ENCODE results near the gene MSH2. TPM values are rescaled to one million over a fixed set of nuclear protein-coding genes. Genes with fewer than 3 reads are reported as not detected.

Gene MSH2
- total RNA-seq, 3 donors from 2014 or later = 44.1 to 54.0 (median 53.1) TPM

DNA sequence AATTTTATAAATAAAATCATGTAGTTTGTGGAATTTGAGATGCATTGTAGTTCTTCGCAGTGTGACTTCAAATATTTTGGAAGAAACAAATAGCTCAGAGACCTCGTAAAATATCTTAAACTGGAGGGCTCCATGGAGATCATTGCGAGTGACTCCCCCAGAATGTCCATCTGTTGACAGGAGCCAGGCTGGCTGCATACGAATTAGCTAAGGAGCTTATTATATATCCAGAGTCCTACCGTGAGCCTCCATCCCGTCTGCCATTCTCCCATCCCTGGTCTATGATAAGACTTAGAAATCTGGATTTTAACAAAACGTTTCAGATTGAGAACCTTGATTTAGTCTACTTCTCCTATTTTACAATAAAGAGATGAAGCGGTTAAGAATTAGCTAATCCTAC, 80.2 kb downstream of the MSH2 start:
- no peaks in the 10 kb centered on the region for H3K9me3 Mint-ChIP-seq
- H3K4me1 Mint-ChIP-seq (ENCODE audit: low read depth) = peaks cover 15% of the 10 kb centered on the region
- H3K36me3 Mint-ChIP-seq (ENCODE audit: insufficient read depth) = peaks cover 31% of the 10 kb centered on the region
- DNase-seq = no peak
- H3K27me3 Mint-ChIP-seq (ENCODE audit: low read depth) = no peaks in the 10 kb centered on the region
- no peak for ATAC-seq
- no peak overlapping the region for H3K4me3 Mint-ChIP-seq

DNA sequence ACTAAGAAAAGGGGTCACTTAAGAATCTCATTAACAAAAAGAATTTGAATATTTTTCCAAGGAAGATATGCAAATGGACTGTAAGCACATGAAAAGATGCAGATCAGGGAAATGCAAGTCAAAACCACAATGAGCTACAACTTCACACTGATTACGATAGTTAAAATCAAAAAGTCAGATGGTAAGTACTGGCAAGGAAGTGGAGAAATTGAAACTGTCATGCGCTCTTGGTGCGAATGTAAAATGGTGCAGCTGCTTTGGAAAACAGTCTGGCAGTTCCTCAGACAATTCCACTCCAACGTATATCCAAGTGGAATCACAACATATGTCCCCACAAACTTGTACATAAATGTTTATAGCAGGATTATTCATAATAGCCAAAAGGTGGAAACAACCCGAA, 81.4 kb downstream of the MSH2 start:
- no peaks in the 10 kb centered on the region for H3K9me3 Mint-ChIP-seq
- no peak overlapping the region for H3K4me3 Mint-ChIP-seq
- H3K36me3 Mint-ChIP-seq (ENCODE audit: insufficient read depth) = peaks cover 28% of the 10 kb centered on the region
- H3K4me1 Mint-ChIP-seq (ENCODE audit: low read depth) = peaks cover 15% of the 10 kb centered on the region
- DNase-seq (no peak), ATAC-seq (no peak)
- no peaks in the 10 kb centered on the region for H3K27me3 Mint-ChIP-seq (ENCODE audit: low read depth)

DNA sequence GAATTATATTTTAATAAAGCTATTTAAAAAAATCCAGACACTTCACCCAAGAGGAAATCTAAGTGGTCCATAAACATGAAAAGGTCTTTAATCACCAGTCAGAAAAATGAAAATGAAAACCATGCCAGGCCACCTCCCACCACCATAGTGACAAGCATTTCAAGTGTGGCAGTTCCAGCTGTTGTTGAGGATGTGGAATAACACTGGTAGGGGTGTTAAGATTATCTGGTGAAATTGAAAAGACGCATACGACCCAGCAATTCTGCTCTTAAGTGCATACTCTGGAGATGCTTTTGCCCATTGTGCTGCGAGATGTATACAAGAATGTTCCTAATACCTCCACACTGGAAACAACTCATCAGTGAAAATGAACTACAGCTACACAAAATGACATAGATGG, 82.2 kb downstream of the MSH2 start:
- Mint-ChIP-seq H3K36me3 (ENCODE audit: insufficient read depth) (peaks cover 28% of the 10 kb centered on the region), H3K4me3 (no peak overlapping the region), H3K27me3 (ENCODE audit: low read depth) (no peaks in the 10 kb centered on the region), H3K9me3 (no peaks in the 10 kb centered on the region), H3K4me1 (ENCODE audit: low read depth) (peaks cover 15% of the 10 kb centered on the region)
- ATAC-seq (no peak), DNase-seq (no peak)

DNA sequence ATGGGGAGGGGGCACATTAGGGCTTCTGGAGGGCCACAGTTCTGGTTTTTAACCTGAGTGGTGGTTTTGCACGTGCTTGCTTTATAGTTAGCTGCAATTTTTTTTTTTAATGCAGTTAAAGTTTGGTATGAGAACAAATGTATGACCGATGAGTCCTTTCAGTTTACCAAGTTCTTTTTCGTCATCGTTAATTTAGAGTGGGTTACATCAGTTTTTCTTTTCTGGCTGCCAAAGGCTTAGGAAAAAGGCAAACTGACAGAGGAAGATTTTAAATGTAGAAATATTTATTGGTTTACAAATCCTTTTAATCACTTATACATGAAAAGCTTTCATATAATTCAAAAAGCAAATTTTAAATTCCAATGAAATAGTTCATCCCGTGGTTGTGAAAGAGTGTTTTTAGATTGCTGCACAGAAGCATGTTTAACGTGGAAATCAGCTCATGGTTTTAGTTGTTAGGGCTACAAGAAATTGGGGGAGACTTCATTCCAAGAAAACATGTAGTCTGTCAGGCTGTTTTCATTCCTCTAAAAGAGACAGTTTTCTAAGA, 82.9 kb downstream of the MSH2 start:
- H3K36me3 Mint-ChIP-seq (ENCODE audit: insufficient read depth) = peaks cover 24% of the 10 kb centered on the region
- ATAC-seq (no peak), DNase-seq (no peak)
- H3K9me3 Mint-ChIP-seq = no peaks in the 10 kb centered on the region
- no peaks in the 10 kb centered on the region for H3K27me3 Mint-ChIP-seq (ENCODE audit: low read depth)
- H3K4me1 Mint-ChIP-seq (ENCODE audit: low read depth) = peaks cover 15% of the 10 kb centered on the region
- no peak overlapping the region for H3K4me3 Mint-ChIP-seq

DNA sequence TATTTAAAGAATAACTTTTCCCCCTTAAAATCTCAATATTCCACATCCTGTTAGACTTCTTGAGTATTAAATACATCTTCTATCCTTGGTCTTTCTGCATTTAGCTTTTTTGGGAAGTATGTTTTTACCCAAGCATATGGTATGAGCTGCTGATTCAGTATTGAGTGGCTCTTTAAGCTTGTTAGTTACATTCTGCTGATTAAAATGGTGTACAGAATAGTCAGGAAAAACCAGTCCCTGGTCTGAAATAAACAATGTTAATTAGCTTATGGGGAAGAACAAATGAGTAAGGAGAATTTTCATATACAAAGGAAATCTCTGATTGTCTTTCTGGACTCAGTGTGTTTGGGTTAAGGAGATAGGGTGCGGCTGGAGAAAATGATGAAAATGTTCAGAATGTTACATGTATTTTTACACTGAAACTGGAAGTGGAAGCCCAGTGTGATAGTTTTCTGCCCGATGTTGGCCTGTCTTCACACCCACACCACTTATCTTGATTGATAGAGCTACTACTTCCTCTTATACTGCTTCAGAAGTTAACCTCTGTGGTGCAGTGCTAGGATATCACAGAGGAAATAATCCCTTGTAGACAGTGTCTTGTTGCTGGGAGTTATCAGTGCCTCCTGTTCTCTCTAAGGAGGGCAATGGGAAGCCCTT, 84.0 kb downstream of the MSH2 start:
- DNase-seq = no peak

DNA sequence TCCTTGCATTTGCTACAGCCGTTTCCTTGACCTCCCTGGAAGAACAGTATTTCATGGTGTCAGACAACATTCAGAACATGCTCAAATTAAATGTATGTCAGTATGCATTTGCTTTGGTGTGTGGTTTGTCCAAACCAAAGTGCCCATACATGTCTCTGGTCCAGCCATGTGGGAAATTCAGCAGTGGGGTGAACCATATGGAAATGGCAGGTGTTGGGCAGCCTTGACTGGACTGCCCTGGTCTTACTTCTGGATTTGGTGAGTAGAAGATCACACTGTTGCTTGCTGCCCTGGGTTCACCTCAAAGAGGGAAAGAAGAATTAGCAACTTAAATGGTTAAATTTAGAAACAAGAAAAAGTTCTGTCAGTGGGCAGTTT, 84.5 kb downstream of the MSH2 start:
- Mint-ChIP-seq H3K4me1 (ENCODE audit: low read depth) (peaks cover 15% of the 10 kb centered on the region), H3K4me3 (no peak overlapping the region), H3K36me3 (ENCODE audit: insufficient read depth) (peaks cover 17% of the 10 kb centered on the region), H3K9me3 (peaks cover 1% of the 10 kb centered on the region), H3K27me3 (ENCODE audit: low read depth) (no peaks in the 10 kb centered on the region)
- no peak for DNase-seq
- ATAC-seq = no peak

More for the DNA sequence above, 84.0 kb downstream of the MSH2 start:
- H3K27me3 Mint-ChIP-seq (ENCODE audit: low read depth) = no peaks in the 10 kb centered on the region
- H3K36me3 Mint-ChIP-seq (ENCODE audit: insufficient read depth) = peaks cover 17% of the 10 kb centered on the region
- peak in 1 of 2 donors; percentile 53 for ATAC-seq
- no peak overlapping the region for H3K4me3 Mint-ChIP-seq
- H3K4me1 Mint-ChIP-seq (ENCODE audit: low read depth) = peaks cover 15% of the 10 kb centered on the region
- no peaks in the 10 kb centered on the region for H3K9me3 Mint-ChIP-seq

DNA sequence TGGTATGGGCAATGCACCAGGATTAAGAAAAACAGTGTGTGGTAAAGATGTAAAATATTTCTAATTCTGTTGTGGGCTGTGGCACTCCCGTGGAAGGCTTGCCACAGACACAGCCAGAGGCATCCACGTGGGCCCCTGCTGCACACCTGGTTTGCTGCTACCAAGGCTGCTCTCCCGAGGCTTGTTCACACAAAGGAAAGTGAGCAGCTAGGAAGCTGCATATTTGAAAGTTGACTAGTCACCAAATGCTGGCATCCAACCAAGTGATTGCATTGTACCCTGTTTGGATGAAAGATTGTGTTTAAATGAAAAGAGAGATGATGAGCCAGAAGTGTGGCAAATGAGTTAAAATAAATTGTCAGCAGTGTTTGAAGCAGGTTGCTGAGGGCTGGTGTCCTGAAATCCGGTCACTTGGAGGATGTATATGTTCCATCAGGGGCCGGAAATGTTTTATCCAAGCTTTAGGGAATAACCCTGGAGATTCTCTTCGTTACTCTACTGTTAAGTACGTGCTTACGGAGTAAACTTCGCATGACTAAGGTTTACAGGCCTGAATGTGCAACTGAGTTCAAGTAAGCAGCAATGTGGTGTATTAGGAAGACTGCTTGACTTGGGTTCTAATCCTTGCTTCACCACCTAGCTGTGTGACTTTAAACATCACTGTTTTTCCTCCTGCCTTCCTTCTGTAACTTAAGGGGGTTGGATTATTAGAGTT, 86.1 kb downstream of the MSH2 start:
- H3K36me3 Mint-ChIP-seq (ENCODE audit: insufficient read depth) = peaks cover 8% of the 10 kb centered on the region
- H3K9me3 Mint-ChIP-seq = peaks cover 7% of the 10 kb centered on the region
- peaks cover 15% of the 10 kb centered on the region for H3K4me1 Mint-ChIP-seq (ENCODE audit: low read depth)

DNA sequence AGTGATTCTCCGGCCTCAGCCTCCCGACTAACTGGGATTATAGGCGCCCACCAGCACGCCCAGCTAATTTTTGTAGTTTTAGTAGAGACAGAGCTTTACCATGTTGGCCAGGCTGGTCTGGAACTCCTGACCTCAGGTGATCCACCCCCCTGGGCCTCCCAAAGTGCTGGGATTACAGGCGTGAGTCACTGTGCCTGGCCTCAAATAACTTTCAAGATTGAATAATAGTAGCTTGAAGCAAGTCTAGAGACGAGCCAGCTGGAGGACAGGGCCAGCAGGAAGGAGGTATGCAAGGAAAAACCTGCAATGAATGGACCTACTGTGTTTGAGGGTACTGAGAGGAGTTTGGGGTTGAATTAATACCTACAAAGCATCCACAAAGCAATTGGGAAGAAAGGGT, 87.5 kb downstream of the MSH2 start:
- Mint-ChIP-seq H3K9me3 (peaks cover 7% of the 10 kb centered on the region), H3K27me3 (ENCODE audit: low read depth) (no peaks in the 10 kb centered on the region), H3K36me3 (ENCODE audit: insufficient read depth) (peaks cover 3% of the 10 kb centered on the region), H3K4me3 (no peak overlapping the region), H3K4me1 (ENCODE audit: low read depth) (peaks cover 13% of the 10 kb centered on the region)
- no peak for DNase-seq
- ATAC-seq = no peak

More for the DNA sequence above, 86.1 kb downstream of the MSH2 start:
- no peak for DNase-seq
- no peak overlapping the region for H3K4me3 Mint-ChIP-seq
- no peaks in the 10 kb centered on the region for H3K27me3 Mint-ChIP-seq (ENCODE audit: low read depth)
- no peak for ATAC-seq

DNA sequence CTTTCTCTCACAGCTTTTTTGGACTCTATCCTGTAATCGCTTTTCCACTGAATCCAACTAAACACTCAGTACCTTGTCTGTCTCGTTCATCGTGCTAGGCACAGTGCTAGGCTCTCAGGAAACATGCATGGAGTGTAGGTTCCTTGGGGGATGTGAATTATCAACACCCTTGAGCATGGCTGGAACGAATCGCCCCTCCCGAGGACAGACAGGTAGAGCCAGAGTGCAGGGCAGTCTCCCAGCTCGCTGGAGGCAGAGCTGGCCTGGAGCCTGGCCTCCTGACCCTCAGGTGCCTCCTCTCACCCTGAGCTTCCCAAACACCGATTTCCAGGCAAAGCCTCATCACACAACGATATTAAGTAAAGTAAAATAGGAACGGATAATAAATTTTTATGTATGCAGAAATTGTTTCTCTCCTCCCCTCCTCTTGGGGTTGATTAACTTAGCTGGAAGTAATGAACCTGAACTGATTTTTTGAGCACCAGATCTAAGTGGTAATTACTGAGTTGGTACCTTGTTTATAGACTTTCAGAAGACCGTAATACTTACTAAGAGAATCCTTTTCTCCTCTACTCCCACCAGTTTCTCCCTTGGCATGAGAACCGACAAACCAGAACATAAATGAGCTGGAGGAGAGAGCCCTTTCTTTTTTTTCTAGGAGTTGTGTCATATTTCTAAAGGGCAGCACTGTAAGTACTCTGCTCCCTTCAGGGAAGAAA, 90.5 kb downstream of the MSH2 start:
- DNase-seq (no peak), ATAC-seq (no peak)
- H3K9me3 Mint-ChIP-seq = peaks cover 7% of the 10 kb centered on the region
- no peaks in the 10 kb centered on the region for H3K4me1 Mint-ChIP-seq (ENCODE audit: low read depth)
- H3K27me3 Mint-ChIP-seq (ENCODE audit: low read depth) = no peaks in the 10 kb centered on the region
- H3K36me3 Mint-ChIP-seq (ENCODE audit: insufficient read depth) = peaks cover 2% of the 10 kb centered on the region
- H3K4me3 Mint-ChIP-seq = no peak overlapping the region

DNA sequence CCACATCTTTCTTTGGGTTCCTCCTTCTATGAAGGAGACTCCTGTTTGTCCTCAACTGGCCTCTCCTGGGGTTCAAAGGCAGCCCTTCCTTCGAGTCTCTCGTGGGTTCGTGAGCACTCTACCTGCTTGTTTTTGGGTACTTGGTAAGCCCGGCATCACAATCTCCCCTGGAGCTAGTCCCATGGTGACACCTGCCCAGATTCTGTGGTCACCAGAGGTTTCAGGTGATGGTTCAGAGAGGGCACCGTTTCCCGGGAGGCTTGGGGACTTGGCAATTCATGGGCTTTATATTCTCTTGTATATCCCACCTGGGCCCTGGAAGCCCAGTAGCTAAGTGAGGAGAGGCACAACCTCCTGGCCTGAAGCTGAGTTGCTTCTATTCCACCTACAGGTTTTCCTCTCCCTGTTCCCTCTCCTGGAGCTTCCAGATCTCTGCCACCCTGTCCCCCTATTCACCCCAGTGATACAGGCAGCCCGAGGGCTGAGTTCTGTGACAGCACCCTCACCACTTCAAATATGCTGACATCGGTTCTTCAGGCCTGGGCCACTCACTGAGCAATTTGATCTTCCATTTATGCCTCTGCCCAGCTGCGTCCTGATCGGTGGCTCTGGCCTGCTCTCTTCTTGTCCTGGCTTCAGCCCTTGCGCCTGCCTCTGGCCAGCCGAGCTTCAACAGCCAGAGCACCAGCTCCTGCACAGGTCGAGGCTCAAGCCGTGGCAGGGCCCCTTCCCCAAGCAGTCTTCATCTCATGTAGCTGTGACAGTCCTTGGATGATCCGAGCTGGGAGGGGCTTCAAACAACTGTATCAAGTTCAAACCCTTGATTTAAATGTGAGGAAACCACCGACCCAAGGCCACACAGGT, 91.5 kb downstream of the MSH2 start:
- Mint-ChIP-seq H3K4me3 (no peak overlapping the region), H3K9me3 (peaks cover 7% of the 10 kb centered on the region), H3K4me1 (ENCODE audit: low read depth) (no peaks in the 10 kb centered on the region), H3K27me3 (ENCODE audit: low read depth) (no peaks in the 10 kb centered on the region), H3K36me3 (ENCODE audit: insufficient read depth) (peaks cover 2% of the 10 kb centered on the region)
- ATAC-seq = no peak
- no peak for DNase-seq

DNA sequence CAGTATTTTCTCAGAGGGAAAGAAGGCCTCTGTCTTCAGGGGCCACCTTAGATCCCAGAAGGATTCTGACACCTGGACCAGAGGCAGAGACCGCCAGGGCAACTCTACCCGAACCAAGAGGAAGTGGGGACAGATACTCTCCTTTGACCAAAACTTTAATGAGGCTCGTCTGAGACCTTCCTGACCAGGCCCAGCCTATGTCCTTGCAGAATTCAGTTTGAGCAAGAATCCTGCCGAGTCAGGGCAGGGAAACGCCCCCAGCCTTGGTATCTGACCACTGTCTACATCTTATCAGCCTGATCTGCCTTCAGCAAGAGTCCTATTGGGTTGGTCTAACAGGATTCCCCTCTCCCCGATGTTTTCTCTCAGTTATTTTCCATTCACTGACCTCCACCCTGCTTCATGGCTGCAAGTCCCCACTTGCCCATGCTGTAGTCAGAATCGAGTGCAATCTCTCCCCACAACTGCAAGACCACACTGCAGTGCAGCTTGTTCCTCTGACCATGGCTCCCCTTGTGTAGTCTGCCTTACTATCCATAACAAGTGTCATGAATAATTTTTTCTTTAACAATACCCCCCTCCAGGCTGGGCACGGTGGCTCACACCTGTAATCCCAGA, 95.0 kb downstream of the MSH2 start:
- no peak for ATAC-seq
- Mint-ChIP-seq H3K4me3 (no peak overlapping the region), H3K36me3 (ENCODE audit: insufficient read depth) (peaks cover 9% of the 10 kb centered on the region), H3K4me1 (ENCODE audit: low read depth) (no peaks in the 10 kb centered on the region), H3K9me3 (peaks cover 13% of the 10 kb centered on the region), H3K27me3 (ENCODE audit: low read depth) (no peaks in the 10 kb centered on the region)
- DNase-seq = no peak

DNA sequence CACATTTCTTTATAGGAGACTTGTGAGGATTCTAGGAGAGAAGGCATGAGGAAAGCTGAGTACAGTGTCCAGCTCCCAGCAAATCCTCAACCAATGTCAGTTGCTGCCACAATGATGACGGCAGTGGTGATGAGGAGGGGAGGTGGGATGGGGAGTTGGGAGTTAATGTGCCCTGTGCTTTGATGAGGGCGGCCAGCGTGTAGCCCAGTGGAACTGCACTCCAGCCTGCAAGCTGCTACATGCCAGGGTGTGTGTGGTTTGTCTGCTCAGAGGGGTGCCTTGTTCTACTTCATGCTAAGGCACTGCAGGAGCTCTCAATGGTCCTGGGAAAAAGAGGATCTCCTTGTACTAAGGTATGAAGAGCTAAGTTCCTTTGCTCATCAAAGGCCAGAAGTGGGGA, 96.1 kb downstream of the MSH2 start:
- Mint-ChIP-seq H3K4me3 (no peak overlapping the region), H3K27me3 (ENCODE audit: low read depth) (no peaks in the 10 kb centered on the region), H3K9me3 (peaks cover 10% of the 10 kb centered on the region), H3K36me3 (ENCODE audit: insufficient read depth) (peaks cover 9% of the 10 kb centered on the region), H3K4me1 (ENCODE audit: low read depth) (no peaks in the 10 kb centered on the region)
- DNase-seq (no peak), ATAC-seq (no peak)

DNA sequence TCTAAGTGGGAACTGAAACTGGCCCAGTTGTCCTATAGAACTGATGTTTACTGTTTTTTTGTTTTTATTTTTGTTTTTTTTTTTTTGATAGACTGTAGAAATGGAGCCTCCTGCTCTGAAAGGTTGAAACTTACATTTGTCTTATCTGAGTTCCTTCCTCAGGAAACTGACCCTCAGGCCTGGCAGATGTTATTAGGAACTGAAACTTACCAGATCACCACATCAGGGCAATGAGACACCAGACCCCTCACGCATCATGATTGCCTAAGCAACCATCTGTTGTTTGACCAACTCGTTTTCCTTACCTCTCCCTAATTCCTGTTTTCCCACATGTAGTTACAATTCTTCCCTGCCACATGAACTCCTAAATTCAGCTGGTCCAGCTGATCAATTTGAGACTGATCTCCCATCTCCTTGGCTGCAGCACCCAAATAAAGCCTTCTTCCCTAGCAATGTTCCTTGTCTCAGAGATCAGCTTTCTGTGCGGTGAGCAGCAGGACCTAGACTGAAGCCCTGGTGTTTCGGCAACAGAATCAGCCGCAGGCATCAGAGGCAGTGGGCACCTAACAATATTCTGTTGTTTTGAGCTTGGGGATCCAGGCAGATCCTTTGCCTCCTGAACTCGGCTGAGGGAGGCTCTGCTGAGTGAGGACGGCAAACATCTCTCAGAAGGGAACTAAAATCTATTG, 96.8 kb downstream of the MSH2 start:
- no peak for ATAC-seq
- Mint-ChIP-seq H3K4me1 (ENCODE audit: low read depth) (no peaks in the 10 kb centered on the region), H3K36me3 (ENCODE audit: insufficient read depth) (peaks cover 9% of the 10 kb centered on the region), H3K4me3 (no peak overlapping the region), H3K9me3 (peaks cover 15% of the 10 kb centered on the region), H3K27me3 (ENCODE audit: low read depth) (no peaks in the 10 kb centered on the region)
- no peak for DNase-seq
